ENCODE results near the gene PIK3C2G. TPM values are rescaled to one million over a fixed set of nuclear protein-coding genes. Genes with fewer than 3 reads are reported as not detected.

The PIK3C2G gene
- total and polyA plus RNA-seq, 10 of the 15 experiments (the other 5 are each of a cell fraction or from before 2014, with no cell fraction given): not detected

- H3K9ac ChIP-seq (ENCODE audit: control insufficient read depth, insufficient read depth, low read length): no peak overlapping the region
- no peaks in the 10 kb centered on the region for H3K79me2 ChIP-seq (ENCODE audit: control insufficient read depth, insufficient read depth, low read length)
- no peak for DNase-seq (ENCODE audit: low read depth, low spot score)
- in situ Hi-C loops (cut with MboI): no loop called here
- FAIRE-seq: no peak
- H3K27ac ChIP-seq (ENCODE audit: control insufficient read depth, insufficient read depth): no peak overlapping the region
- SMC1A ChIA-PET (ENCODE audit: uncharacterized antibody, unreplicated experiment): no interaction called here
- no peak overlapping the region for H2AFZ ChIP-seq (ENCODE audit: control insufficient read depth, low read depth, low read length)
- TF ChIP-seq ZBTB11 (CRISPR knock-in tag; IDR thresholded peaks at IDR 0.05) (no peak), HDAC6 (IDR thresholded peaks at IDR 0.05; ENCODE audit: unreplicated experiment) (no peak), ATF7 (IDR thresholded peaks at IDR 0.05; ENCODE audit: low read depth) (no peak)
- no peaks in the 10 kb centered on the region for H3K9me3 ChIP-seq (replicated peaks; ENCODE audit: control insufficient read depth, insufficient read depth, low read length)
- intact Hi-C loops (cut with micrococcal nuclease; ENCODE audit: unreplicated experiment): no loop called here
- no peak for ATAC-seq
- BruUV-seq (replicated peaks): no TSS peak
- POLR2A ChIA-PET: no interaction called here
- H3K36me3 ChIP-seq (ENCODE audit: control insufficient read depth in 2 of 2, insufficient read depth in 2 of 2, low read length in 1 of 2): no peaks in the 10 kb centered on the region
- RAD21 ChIA-PET (ENCODE audit: unreplicated experiment): no interaction called here
- CTCF ChIA-PET: interaction anchor here (1.6 kb wide), 1 partner anchor 10 kb away, joined by 6 read pairs; no protein-coding TSS in a partner anchor
- no peaks in the 10 kb centered on the region for H3K4me1 ChIP-seq (ENCODE audit: control insufficient read depth, insufficient read depth, low read length)
- H4K20me1 ChIP-seq (ENCODE audit: control insufficient read depth, insufficient read depth): no peaks in the 10 kb centered on the region
- no peaks in the 10 kb centered on the region for H3K27me3 ChIP-seq (replicated peaks in 1 of 2; ENCODE audit: control insufficient read depth in 2 of 2, insufficient read depth in 2 of 2, low read length in 1 of 2)
- no peak overlapping the region for H3K4me3 ChIP-seq
- WGBS (ENCODE audit: insufficient coverage, insufficient replicate concordance, low lambda C conversion rate, missing lambda C conversion rate): 4% methylated on average over 3 of the region's 3 CpGs
- H3K4me2 ChIP-seq (ENCODE audit: control insufficient read depth, insufficient read depth): no peak overlapping the region
These were observed 428.5 kb downstream of the PIK3C2G start for GRCh38 chr12:18689771-18690170.

- Histone ChIP-seq H3K27ac (ENCODE audit: control insufficient read depth, insufficient read depth) (no peak overlapping the region), H3K36me3 (ENCODE audit: control insufficient read depth in 2 of 2, insufficient read depth in 2 of 2, low read length in 1 of 2) (no peaks in the 10 kb centered on the region), H3K9ac (ENCODE audit: control insufficient read depth, insufficient read depth, low read length) (no peak overlapping the region), H3K4me1 (ENCODE audit: control insufficient read depth, insufficient read depth, low read length) (no peaks in the 10 kb centered on the region), H2AFZ (ENCODE audit: control insufficient read depth, low read depth, low read length) (no peak overlapping the region), H3K4me3 (no peak overlapping the region), H4K20me1 (ENCODE audit: control insufficient read depth, insufficient read depth) (no peaks in the 10 kb centered on the region), H3K9me3 (replicated peaks; ENCODE audit: control insufficient read depth, insufficient read depth, low read length) (no peaks in the 10 kb centered on the region), H3K27me3 (replicated peaks in 1 of 2; ENCODE audit: control insufficient read depth in 2 of 2, insufficient read depth in 2 of 2, low read length in 1 of 2) (no peaks in the 10 kb centered on the region), H3K79me2 (ENCODE audit: control insufficient read depth, insufficient read depth, low read length) (no peaks in the 10 kb centered on the region), H3K4me2 (ENCODE audit: control insufficient read depth, insufficient read depth) (no peak overlapping the region)
- ChIA-PET CTCF (no interaction called here), POLR2A (no interaction called here), SMC1A (ENCODE audit: uncharacterized antibody, unreplicated experiment) (no interaction called here), RAD21 (ENCODE audit: unreplicated experiment) (no interaction called here)
- intact Hi-C loops (cut with micrococcal nuclease; ENCODE audit: unreplicated experiment): no loop called here
- whole genome bisulfite sequencing (ENCODE audit: insufficient coverage, insufficient replicate concordance, low lambda C conversion rate, missing lambda C conversion rate): 35% methylated on average over 4 of the region's 4 CpGs
- BruUV-seq (replicated peaks): no TSS peak
- TF ChIP-seq MEF2A (IDR thresholded peaks at IDR 0.05; ENCODE audit: insufficient read depth, low read depth, low read length) (no peak), SREBF2 (IDR thresholded peaks at IDR 0.05; ENCODE audit: low read length) (no peak)
- TF ChIP-seq, protein P1, sequence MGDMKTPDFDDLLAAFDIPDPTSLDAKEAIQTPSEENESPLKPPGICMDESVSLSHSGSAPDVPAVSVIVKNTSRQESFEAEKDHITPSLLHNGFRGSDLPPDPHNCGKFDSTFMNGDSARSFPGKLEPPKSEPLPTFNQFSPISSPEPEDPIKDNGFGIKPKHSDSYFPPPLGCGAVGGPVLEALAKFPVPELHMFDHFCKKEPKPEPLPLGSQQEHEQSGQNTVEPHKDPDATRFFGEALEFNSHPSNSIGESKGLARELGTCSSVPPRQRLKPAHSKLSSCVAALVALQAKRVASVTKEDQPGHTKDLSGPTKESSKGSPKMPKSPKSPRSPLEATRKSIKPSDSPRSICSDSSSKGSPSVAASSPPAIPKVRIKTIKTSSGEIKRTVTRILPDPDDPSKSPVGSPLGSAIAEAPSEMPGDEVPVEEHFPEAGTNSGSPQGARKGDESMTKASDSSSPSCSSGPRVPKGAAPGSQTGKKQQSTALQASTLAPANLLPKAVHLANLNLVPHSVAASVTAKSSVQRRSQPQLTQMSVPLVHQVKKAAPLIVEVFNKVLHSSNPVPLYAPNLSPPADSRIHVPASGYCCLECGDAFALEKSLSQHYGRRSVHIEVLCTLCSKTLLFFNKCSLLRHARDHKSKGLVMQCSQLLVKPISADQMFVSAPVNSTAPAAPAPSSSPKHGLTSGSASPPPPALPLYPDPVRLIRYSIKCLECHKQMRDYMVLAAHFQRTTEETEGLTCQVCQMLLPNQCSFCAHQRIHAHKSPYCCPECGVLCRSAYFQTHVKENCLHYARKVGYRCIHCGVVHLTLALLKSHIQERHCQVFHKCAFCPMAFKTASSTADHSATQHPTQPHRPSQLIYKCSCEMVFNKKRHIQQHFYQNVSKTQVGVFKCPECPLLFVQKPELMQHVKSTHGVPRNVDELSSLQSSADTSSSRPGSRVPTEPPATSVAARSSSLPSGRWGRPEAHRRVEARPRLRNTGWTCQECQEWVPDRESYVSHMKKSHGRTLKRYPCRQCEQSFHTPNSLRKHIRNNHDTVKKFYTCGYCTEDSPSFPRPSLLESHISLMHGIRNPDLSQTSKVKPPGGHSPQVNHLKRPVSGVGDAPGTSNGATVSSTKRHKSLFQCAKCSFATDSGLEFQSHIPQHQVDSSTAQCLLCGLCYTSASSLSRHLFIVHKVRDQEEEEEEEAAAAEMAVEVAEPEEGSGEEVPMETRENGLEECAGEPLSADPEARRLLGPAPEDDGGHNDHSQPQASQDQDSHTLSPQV (IDR thresholded peaks at IDR 0.05): no peak
- no peak for ATAC-seq
- no peak for DNase-seq (ENCODE audit: low read depth, low spot score)
- in situ Hi-C loops (cut with MboI): no loop called here
- no peak for FAIRE-seq
These were observed 429.3 kb downstream of the PIK3C2G start for GRCh38 chr12:18690653-18691052.

Data from GM12878 (cell line).